ENCODE measurements around the gene C19orf81.

C19orf81 gene

DNA sequence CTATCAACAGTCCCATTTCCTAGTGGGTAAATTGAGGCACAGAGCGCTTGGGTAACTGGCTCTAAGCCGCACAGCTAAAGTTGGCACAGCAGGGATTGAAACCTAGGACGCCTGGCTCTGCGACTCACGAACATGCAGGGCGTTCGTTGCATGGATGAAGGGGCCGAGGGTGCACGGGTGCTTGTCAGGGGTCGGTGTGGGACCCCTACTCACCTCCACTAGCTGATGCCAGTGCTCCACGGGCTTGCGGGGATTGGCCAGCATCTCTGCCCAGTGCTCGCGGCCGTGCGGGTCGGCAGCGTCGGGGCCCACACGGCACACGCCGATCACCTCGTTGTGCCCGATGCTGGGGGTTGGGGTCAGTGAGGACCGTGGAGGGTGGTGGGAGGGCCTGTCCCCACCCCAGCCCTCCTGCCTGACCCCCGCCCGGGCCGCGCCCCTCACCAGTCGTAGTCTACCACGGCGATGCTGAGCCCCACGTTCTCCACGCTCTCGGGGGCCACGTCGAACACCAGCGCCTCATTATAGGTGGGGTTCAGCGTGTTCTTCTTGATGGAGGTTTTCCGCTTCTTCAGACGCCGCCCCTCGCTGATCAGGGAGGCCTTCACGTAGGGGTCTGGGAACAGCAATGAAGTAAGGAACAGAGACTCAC, 24.2 kb upstream of the C19orf81 start:
- Mint-ChIP-seq H3K9me3 (no peaks in the 10 kb centered on the region), H3K4me1 (no peaks in the 10 kb centered on the region), H3K27ac (no peak overlapping the region), H3K36me3 (no peaks in the 10 kb centered on the region), H3K4me3 (no peak overlapping the region)
- no peak for ATAC-seq
- DNase-seq (ENCODE audit: low spot score in 2 of 2), result no peak

DNA sequence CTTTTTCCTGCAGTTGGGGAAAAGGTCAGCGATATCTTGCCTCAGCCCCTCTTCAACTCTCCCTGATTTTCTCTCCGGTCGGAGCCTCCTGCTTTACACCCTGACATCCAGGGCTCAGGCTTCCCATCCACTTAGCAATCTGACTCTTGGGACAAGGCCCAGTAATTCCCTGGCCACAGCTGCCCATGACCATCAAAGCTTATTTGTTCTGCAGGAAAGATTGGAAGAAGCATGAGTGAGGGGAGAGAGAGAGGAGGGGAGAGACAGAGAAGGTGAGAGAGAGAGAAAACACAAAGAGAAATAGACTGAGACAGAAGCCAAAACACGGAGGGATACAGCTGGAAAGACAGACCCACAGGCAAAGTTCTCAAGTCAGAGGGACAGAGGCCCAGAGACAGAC, 23.2 kb upstream of the C19orf81 start:
- H3K27ac Mint-ChIP-seq, result no peak overlapping the region
- H3K4me1 Mint-ChIP-seq, result no peaks in the 10 kb centered on the region
- H3K36me3 Mint-ChIP-seq, result no peaks in the 10 kb centered on the region
- H3K9me3 Mint-ChIP-seq, result no peaks in the 10 kb centered on the region
- H3K4me3 Mint-ChIP-seq, result no peak overlapping the region
- ATAC-seq, result no peak
- no peak for DNase-seq (ENCODE audit: low spot score in 2 of 2)

DNA sequence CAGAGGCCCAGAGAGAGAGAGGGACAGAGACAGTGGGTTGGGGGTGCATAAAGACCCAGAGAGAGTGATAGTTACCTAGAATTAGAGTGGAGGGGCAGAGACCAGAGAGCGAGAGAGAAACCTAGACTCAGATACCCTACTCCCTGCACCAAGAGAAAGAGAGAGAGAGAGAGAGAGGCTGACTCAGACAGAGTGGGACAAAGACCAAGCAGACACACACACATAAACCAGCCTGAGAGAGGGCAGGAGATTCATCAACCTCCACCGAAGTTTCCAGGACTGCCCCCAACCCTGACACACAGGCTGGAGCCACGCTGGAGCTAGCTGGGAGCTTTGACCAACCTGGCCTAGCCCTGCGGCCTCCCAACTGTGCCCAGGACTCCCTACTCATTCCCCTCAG, 22.4 kb upstream of the C19orf81 start:
- H3K4me1 Mint-ChIP-seq, result no peaks in the 10 kb centered on the region
- no peaks in the 10 kb centered on the region for H3K9me3 Mint-ChIP-seq
- no peaks in the 10 kb centered on the region for H3K36me3 Mint-ChIP-seq
- DNase-seq (ENCODE audit: low spot score in 2 of 2) (no peak), ATAC-seq (no peak)
- H3K27ac Mint-ChIP-seq, result no peak overlapping the region
- H3K4me3 Mint-ChIP-seq, result no peak overlapping the region

DNA sequence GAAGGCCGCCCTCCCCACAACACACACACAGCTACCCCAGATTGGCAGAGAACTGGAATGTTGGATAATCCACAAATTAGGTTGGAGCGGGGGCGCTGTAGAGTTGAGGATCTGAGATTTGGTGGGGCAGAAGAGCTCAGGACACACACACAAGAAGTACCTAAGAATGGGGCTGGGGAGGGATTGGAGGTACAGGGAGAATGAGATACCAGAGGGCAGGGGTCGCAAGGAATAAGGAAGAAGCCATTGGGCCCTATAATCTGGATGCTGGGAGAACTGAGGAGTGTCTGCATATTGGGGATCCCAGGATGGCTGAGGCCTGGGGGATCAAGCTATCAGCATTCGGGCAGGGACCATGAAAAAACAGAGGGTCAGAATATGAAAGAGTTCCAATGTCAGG, 21.1 kb upstream of the C19orf81 start:
- H3K27ac Mint-ChIP-seq, result no peak overlapping the region
- H3K9me3 Mint-ChIP-seq, result no peaks in the 10 kb centered on the region

DNA sequence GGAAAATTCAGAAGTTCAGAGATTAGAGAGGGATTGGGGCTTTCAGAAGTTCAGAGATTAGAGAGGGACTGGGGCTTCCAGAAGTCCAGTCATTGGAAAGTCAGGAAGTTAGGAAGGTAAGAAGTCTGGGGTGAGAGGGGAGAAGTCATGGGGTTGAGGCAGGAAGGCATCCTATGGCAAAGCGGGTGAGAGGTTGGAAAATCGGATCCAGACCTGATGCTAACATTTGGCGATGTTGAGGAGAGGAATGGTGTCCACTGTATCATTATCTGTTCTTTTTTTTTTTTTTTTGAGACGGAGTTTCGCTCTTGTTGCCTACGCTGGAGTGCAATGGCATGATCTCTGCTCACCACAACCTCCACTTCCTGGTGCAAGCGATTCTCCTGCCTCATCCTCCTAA, 20.7 kb upstream of the C19orf81 start:
- H3K4me1 Mint-ChIP-seq, result no peaks in the 10 kb centered on the region
- H3K36me3 Mint-ChIP-seq, result no peaks in the 10 kb centered on the region
- H3K9me3 Mint-ChIP-seq, result no peaks in the 10 kb centered on the region
- no peak overlapping the region for H3K27ac Mint-ChIP-seq
- DNase-seq (ENCODE audit: low spot score in 2 of 2), result no peak
- no peak for ATAC-seq
- H3K4me3 Mint-ChIP-seq, result no peak overlapping the region

More for the DNA sequence above, 21.1 kb upstream of the C19orf81 start:
- DNase-seq (ENCODE audit: low spot score in 2 of 2) (no peak), ATAC-seq (no peak)
- Mint-ChIP-seq H3K36me3 (no peaks in the 10 kb centered on the region), H3K4me3 (no peak overlapping the region), H3K4me1 (no peaks in the 10 kb centered on the region)

DNA sequence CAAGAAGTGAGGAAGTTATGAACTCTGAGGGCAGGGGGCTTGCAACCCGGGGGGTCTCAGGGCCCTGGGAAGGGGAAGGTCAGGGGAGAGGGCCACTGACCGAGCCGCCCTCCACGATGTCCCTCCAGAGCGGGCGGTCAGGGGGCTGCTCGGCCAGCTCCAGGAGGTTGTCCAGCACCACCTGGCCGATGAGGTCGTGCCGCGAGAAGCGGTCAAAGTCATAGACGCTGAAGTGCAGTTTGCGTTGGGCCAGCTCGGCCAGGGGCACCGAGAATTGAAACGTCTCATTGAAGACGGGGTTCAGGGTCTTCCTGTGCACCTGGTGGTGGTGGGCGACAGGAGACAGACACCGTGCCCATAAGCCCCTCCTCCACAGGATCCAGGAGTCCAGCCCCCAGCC, 20.1 kb upstream of the C19orf81 start:
- DNase-seq (ENCODE audit: low spot score in 2 of 2), result no peak
- no peaks in the 10 kb centered on the region for H3K36me3 Mint-ChIP-seq
- H3K27ac Mint-ChIP-seq, result no peak overlapping the region
- ATAC-seq, result no peak
- no peaks in the 10 kb centered on the region for H3K4me1 Mint-ChIP-seq
- no peaks in the 10 kb centered on the region for H3K9me3 Mint-ChIP-seq
- H3K4me3 Mint-ChIP-seq, result no peak overlapping the region

DNA sequence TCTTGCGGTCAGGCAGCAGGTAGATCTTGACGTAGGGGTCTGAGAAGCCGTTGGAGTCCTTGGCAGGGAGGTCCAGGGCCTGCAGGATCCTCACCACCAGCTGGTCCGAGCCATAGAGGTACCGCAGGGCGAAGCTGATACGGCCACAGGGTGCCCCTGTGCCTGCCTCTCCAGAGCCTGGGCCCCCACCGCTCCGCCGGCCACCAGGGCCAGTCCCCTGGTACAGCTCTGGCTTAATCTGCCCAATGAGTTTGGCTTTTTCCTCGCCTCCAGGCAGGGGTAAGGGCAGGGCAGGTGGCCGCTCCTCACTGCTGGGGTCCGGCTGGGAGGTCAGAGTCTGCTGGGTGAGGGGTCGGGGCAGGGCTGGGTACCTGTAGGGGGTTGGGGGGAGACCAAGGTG, 19.4 kb upstream of the C19orf81 start:
- no peaks in the 10 kb centered on the region for H3K9me3 Mint-ChIP-seq
- H3K27ac Mint-ChIP-seq, result no peak overlapping the region

DNA sequence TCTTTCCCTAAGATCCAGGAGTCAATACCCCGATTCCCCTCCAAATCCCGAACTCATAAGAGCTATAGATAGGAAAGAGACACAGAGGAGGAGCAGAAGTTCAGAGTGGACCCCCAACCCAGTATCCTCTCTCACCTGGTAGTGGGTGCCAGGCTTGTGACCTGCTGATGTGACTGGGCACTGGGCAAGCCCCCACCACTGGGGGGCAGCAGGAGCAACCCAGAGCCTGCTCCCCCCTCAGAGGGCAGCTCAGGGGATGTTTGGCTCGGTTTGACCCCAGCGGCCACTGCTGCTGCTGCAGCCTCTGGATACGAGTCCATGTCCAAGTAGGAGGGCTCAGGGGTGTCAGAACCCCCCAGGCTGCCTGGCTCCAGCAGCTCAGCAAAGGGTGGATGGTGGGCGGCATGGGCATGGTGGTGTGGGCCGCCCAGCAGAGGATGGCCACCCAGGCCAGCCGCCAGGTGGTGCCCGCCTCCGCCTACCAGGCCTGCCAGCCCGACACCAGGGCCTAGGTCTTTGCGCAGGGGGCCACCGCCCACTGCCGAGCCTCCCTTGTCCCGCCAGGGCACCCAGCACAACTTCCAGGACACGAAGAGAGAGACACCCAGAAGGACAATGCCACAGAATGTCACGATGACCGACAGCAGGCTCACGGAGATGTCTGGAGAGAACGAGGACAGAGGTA, 17.0 kb upstream of the C19orf81 start:
- no peak for ATAC-seq

More for the DNA sequence above, 19.4 kb upstream of the C19orf81 start:
- H3K4me1 Mint-ChIP-seq, result no peaks in the 10 kb centered on the region
- no peak for ATAC-seq
- DNase-seq (ENCODE audit: low spot score in 2 of 2), result no peak
- H3K36me3 Mint-ChIP-seq, result no peaks in the 10 kb centered on the region
- no peak overlapping the region for H3K4me3 Mint-ChIP-seq

DNA sequence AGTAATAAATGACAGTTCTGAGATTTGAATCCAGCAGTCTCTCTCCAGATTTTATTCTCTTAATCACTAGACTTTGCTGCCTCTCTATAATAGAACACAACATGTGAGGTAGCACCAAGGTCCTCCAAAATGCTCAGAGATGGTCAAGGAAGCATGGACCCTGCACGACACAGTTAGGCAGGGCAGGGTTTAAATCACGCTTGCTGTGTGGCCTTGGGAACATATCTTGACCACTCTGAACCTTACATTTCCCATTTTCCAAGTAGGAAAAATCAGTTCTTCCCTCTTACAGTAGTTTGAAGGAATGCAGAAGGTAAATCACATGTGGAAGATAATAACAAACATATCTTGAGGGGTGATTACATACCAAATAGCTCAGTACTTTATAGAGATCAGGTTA, 15.9 kb upstream of the C19orf81 start:
- H3K9me3 Mint-ChIP-seq, result no peaks in the 10 kb centered on the region

More for the DNA sequence above, 17.0 kb upstream of the C19orf81 start:
- Mint-ChIP-seq H3K9me3 (no peaks in the 10 kb centered on the region), H3K27ac (no peak overlapping the region), H3K36me3 (no peaks in the 10 kb centered on the region), H3K4me3 (no peak overlapping the region), H3K4me1 (no peaks in the 10 kb centered on the region)
- DNase-seq (ENCODE audit: low spot score in 2 of 2), result no peak

DNA sequence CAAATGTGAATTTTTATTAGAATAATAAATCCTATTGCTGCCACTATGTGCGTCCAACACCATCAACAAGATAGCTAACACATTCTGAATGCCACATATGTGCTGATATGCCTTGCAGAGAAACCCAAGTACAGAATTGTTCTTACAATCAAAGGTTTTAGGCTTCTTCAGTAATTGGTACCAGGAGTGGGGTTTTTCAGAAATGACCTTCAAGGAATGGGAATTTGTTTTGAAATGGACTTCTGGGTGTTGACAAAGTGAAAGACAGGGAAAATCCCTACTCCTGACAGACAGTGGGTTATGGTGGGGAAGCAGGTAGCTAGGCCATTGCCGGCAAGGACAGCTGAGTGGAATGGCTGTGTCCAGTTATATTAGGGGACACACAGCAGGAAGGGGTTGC, 15.3 kb upstream of the C19orf81 start:
- no peak for ATAC-seq
- no peaks in the 10 kb centered on the region for H3K9me3 Mint-ChIP-seq
- no peaks in the 10 kb centered on the region for H3K36me3 Mint-ChIP-seq
- no peak overlapping the region for H3K4me3 Mint-ChIP-seq
- DNase-seq (ENCODE audit: low spot score in 2 of 2), result no peak
- H3K4me1 Mint-ChIP-seq, result peaks cover 9% of the 10 kb centered on the region
- H3K27ac Mint-ChIP-seq, result no peak overlapping the region

More for the DNA sequence above, 15.9 kb upstream of the C19orf81 start:
- H3K36me3 Mint-ChIP-seq, result no peaks in the 10 kb centered on the region
- H3K4me1 Mint-ChIP-seq, result peaks cover 3% of the 10 kb centered on the region
- no peak overlapping the region for H3K27ac Mint-ChIP-seq
- H3K4me3 Mint-ChIP-seq, result no peak overlapping the region
- DNase-seq (ENCODE audit: low spot score in 2 of 2), result no peak
- no peak for ATAC-seq

DNA sequence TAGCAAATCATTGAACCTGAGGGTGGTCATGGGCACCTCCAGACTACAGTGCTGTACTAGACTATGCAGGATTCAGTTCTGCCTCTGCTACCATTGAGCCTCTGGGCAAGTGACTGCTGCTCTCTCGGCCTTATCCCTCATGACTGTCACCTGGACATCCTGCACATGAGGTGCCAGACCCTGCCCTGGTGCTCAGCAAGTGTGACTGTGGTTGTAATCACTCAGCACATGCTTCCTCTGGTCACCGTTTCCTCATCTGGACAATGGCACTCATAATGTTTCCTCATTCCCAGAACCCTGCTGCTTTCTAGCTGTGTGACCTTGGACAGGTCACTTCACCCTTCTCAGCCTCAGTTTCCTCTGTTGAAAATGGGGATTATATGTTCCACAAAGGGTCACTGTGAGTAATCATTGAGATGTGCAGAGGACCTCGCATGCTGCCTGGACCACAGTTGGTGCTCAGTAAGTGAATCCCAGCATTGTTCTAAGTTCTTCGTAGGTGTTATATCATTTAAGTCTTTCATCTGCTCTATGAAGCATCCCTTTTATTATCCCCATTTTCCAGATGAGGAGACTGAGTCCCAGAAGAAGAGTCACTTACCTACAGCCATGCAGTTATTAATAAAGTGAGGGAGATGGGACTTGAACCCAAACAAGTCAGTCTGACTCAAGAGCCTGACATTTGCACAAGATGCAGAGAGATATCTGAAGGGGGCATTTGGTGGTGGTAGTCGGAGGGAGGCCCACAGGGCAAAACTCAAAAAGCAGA, 12.7 kb upstream of the C19orf81 start:
- Mint-ChIP-seq H3K4me1 (peaks cover 9% of the 10 kb centered on the region), H3K9me3 (no peaks in the 10 kb centered on the region), H3K27ac (no peak overlapping the region), H3K4me3 (no peak overlapping the region), H3K36me3 (no peaks in the 10 kb centered on the region)
- ATAC-seq, result no peak
- no peak for DNase-seq (ENCODE audit: low spot score in 2 of 2)

DNA sequence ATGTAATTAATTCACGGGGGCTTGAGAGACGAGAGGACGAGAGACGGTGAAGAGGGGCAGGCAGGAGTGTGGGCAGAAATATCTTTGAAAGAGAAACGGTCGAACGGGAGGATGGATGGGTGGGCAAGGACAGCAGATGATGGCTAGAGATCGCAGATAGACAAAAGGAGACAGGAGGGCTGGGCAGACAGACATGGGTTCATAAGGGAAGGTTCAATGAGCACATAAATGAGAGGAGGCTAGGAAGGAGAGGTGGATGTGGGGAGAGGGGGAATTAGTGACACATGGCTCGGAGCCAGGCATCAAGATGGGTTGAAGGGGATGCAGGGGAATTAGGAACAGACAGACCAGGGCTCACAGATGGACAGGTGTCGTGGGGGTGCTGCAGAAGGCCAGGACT, 10.6 kb upstream of the C19orf81 start:
- ATAC-seq, result no peak
- no peaks in the 10 kb centered on the region for H3K36me3 Mint-ChIP-seq
- no peaks in the 10 kb centered on the region for H3K9me3 Mint-ChIP-seq
- peak overlapping the region; percentile 41 for H3K4me3 Mint-ChIP-seq
- H3K4me1 Mint-ChIP-seq, result peaks cover 9% of the 10 kb centered on the region
- DNase-seq (ENCODE audit: low spot score in 2 of 2), result no peak
- no peak overlapping the region for H3K27ac Mint-ChIP-seq

DNA sequence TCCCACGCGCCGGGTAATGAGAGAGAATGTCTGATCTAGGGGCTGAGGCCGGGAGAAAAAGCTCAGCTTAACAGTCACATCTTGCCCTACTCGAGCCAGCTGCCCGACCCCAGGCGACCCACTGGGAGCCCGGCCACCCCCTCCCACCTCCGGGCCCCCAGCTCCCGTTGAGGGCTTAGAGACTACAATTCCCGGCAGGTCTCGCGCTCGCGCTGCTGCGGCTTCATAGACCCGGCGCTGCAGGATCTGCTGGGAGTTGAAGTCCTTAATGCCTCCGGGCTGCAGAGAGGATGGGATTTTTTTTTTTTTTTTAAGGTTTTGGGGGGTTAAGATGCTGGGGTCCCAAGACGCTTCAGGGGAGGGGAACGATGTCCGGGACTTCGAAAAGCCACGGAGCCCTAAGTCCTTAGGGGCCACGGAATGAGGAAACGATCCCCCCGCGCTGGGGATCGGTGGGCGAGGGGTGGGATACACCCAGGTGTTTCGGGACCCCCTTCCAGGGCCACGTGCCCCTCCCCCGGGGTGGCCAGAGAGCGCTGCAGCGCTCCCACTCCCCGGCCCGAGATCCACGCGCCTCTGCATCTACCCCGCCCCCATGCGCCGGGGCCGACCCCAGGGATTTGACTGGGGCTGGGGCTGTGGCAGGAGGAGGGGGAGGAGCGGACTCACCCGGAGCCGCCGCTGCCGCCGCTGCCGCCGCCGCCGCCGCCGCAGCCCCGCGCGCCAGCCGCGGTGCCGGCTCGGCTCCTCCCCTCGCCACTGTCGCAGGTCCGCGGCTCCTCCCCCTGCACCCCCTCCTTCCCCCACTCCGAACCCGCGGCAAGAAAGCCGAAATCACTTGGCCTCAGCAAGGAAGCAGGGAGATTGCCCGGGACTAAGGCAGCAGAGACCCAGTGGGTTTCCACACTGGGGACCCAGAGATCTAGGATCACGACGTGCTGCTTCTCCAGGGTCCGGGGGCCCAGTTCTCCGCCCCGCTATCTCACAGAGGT, 9.8 kb upstream of the C19orf81 start, which contains the start of gene SYT3:
SYT3 (minus strand) TSS at position 761 of the 992 bp plus-strand sequence. CDS start 2,470 bp downstream, outside the sequence.
- Mint-ChIP-seq H3K27ac (no peak within 1 kb of the TSS), H3K9me3 (no peaks in the 10 kb centered on the region), H3K36me3 (no peaks in the 10 kb centered on the region), H3K4me1 (peaks cover 9% of the 10 kb centered on the region), H3K4me3 (peak within 1 kb of the TSS; percentile 41)
- no peak for DNase-seq (ENCODE audit: low spot score in 2 of 2)
- peak; percentile 43 for ATAC-seq

DNA sequence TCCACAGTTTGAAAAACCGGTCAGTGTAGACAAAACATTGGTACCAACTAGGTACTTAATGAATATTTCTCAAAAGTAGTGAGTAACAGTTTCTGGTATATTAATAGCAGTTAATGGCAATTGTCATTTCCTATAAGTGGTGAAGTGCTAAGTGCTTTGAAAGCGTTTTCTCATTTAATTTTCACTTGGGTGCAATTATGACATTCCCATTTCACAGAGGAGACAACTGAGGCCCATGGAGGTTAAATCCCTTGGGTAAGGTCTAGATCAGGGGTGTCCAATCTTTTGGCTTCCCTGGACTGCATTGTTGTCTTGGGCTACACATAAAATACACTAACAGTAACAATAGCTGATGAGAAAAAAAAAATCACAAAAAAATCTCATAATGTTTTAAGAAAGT, 8.9 kb upstream of the C19orf81 start:
- Mint-ChIP-seq H3K36me3 (no peaks in the 10 kb centered on the region), H3K9me3 (no peaks in the 10 kb centered on the region), H3K4me3 (no peak overlapping the region), H3K4me1 (peaks cover 9% of the 10 kb centered on the region), H3K27ac (no peak overlapping the region)
- ATAC-seq (no peak), DNase-seq (ENCODE audit: low spot score in 2 of 2) (no peak)

Data from stimulated activated effector memory CD8-positive, alpha-beta T cell treated with anti-CD3 and anti-CD28 coated beads, Interleukin-12 subunit alpha, Interleukin-12 subunit beta, amount 100 ng/mL, for 72 hours (primary cell).